Body of pancreas (tissue), 4 donors: ENCODE measurements around the gene CEACAM19.

Source experiments
- POLR2A ChIP-seq, 3 donors: fragments of 450-650 bp; IDR thresholded peaks; one replicate each; pipeline ENCODE4 v1.6.1; 2016; ENCODE audit warnings: antibody characterized with exemption in 3 of 3, mild to moderate bottlenecking in 2 of 3
- TF ChIP-seq, protein P1 (sequence below), 7 experiments: fragments of 450-650 bp in 4 of 7; fragments of 200-600 bp in 3 of 7; sonication (generic) in 3 of 7; IDR thresholded peaks; one replicate each; pipeline ENCODE4 v1.5.1; 2016 to 2019; ENCODE audit warnings: antibody characterized with exemption in 7 of 7

DNA sequence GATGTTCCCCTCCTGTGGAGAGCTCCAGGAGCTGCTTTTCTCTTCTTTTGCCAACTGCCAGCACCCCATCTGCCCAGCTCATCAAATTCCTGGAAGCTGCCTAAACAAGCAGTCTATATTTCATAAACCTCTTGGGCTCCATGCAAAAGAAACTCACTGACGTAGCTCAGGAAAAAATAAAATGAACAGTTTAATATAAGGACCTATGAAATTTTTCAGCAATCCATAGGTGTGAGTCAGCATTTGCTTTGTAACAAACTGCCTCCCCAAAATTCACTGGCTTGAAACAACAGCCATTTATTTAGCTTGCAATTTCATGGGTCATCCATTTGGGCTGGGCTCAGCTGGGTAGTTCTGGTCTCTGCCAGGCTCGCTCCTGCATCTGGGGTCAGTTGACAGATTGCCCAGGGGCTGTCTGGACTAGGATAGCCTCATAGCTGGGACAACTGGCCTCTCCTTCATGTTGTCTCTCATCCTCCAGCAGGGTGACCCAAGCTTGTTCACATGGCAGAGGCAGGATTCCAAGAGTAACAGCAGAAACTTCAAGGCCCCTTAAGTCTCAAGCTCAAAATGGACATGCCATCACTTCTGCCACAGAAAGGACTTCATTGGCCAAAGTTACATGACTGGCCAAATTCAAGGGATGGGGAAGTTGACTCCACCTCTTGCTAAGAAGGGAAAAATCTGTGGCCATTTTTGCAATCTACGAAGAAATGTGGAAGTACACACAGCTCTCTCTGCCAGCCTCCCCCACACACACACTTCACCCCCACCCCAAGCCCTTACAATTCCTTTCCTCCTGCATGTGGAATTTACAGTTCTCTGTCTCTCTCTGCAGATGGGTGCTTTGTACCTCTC lies 35.5 kb upstream of the CEACAM19 start:
- TF ChIP-seq, protein P1, sequence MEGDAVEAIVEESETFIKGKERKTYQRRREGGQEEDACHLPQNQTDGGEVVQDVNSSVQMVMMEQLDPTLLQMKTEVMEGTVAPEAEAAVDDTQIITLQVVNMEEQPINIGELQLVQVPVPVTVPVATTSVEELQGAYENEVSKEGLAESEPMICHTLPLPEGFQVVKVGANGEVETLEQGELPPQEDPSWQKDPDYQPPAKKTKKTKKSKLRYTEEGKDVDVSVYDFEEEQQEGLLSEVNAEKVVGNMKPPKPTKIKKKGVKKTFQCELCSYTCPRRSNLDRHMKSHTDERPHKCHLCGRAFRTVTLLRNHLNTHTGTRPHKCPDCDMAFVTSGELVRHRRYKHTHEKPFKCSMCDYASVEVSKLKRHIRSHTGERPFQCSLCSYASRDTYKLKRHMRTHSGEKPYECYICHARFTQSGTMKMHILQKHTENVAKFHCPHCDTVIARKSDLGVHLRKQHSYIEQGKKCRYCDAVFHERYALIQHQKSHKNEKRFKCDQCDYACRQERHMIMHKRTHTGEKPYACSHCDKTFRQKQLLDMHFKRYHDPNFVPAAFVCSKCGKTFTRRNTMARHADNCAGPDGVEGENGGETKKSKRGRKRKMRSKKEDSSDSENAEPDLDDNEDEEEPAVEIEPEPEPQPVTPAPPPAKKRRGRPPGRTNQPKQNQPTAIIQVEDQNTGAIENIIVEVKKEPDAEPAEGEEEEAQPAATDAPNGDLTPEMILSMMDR (IDR thresholded peaks at IDR 0.05) = no peak
- TF ChIP-seq POLR2A (IDR thresholded peaks at IDR 0.05) = no peak
